SK-N-MC (cell line): ENCODE measurements around the gene XPO4.

ENCODE experiments used
- EZH2 ChIP-seq: fragments of 200-600 bp; sonication (generic); IDR thresholded peaks from one replicate; pipeline ENCODE4 v1.6.1; 2017; ENCODE audit warnings: antibody characterized with exemption
- FOXP2 ChIP-seq: optimal IDR thresholded peaks from 2 replicates; pipeline ENCODE3; 2011; ENCODE audit warnings: mild to moderate bottlenecking, moderate library complexity; ENCODE audit not compliant: insufficient read depth; ENCODE audit errors: extremely low read length, control extremely low read depth
- POLR2AphosphoS5 ChIP-seq: IDR thresholded peaks from 2 replicates; pipeline ENCODE4 v1.6.1; 2012; ENCODE audit warnings: mild to moderate bottlenecking, low read depth, low read length, borderline replicate concordance

DNA sequence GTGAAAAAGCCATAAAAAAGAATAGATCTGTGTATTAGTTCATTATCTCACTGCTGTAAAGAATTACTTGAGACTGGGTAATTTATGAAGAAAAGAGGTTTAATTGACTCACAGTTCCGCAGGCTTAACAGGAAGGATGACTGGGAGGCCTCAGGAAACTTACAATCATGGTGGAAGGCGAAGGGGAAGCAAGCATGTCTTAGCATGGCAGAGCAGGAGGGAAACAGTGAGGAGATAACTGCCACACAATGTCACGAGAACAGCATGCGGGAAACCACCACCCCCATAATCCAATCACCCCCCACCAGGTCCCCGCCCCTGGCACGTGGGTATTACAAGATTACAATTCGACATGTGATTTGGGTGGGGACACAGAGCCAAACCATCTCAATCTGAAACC lies 89.7 kb downstream of the XPO4 start:
- no peak for TF ChIP-seq EZH2
- no peak for TF ChIP-seq POLR2AphosphoS5
- no peak for TF ChIP-seq FOXP2
